GM04504 (cell line): ENCODE data around the gene UBE4B.

ENCODE experiments used
- DNase-seq: peaks from one replicate; pipeline ENCODE4 v3.0.0-alpha.2; 2012; ENCODE audit warnings: low read depth

Gene UBE4B

GRCh38 chr1:10117132-10117531, 84.4 kb downstream of the UBE4B start:
- no peak for DNase-seq

- no peak for DNase-seq
Measured at GRCh38 chr1:10117865-10118264, 85.1 kb downstream of the UBE4B start.

GRCh38 chr1:10121688-10122087, 88.9 kb downstream of the UBE4B start:
- DNase-seq: no peak

GRCh38 chr1:10122926-10123325, 90.2 kb downstream of the UBE4B start:
- peak; percentile 38 for DNase-seq

- DNase-seq: no peak
Measured at GRCh38 chr1:10128101-10128765, 95.5 kb downstream of the UBE4B start.

GRCh38 chr1:10132316-10132715, 99.6 kb downstream of the UBE4B start:
- no peak for DNase-seq

GRCh38 chr1:10132852-10133251, 100.1 kb downstream of the UBE4B start:
- DNase-seq: no peak

- DNase-seq: no peak
Measured at GRCh38 chr1:10140981-10141380, 108.2 kb downstream of the UBE4B start.

GRCh38 chr1:10143961-10144485, 111.3 kb downstream of the UBE4B start:
- DNase-seq: no peak

GRCh38 chr1:10146391-10146790, 113.6 kb downstream of the UBE4B start:
- no peak for DNase-seq

GRCh38 chr1:10149231-10149630, 116.5 kb downstream of the UBE4B start:
- no peak for DNase-seq

GRCh38 chr1:10152709-10153284, 120.0 kb downstream of the UBE4B start:
- peak; percentile 12 for DNase-seq

- DNase-seq: no peak
Measured at GRCh38 chr1:10155087-10155712, 122.4 kb downstream of the UBE4B start.

- DNase-seq: no peak
Measured at GRCh38 chr1:10160173-10160572, 127.4 kb downstream of the UBE4B start.

- DNase-seq: no peak
Measured at GRCh38 chr1:10160907-10161490, 128.2 kb downstream of the UBE4B start.

GRCh38 chr1:10161541-10162290, 129.0 kb downstream of the UBE4B start:
- no peak for DNase-seq

- DNase-seq: no peak
Measured at GRCh38 chr1:10168912-10169514, 136.3 kb downstream of the UBE4B start.

GRCh38 chr1:10170239-10170574, 137.4 kb downstream of the UBE4B start:
- DNase-seq: no peak

- DNase-seq: no peak
Measured at GRCh38 chr1:10171105-10171767, 138.5 kb downstream of the UBE4B start.

- no peak for DNase-seq
Measured at GRCh38 chr1:10171995-10172669, 139.4 kb downstream of the UBE4B start.

- DNase-seq: no peak
Measured at GRCh38 chr1:10173582-10173981, 140.8 kb downstream of the UBE4B start.
